Left ventricle myocardium inferior (tissue), 1 donor: ENCODE data around the gene CDCA3. TPM values are rescaled to one million over a fixed set of nuclear protein-coding genes. Genes with fewer than 3 reads are reported as not detected.

Experiments
- DNase-seq: peaks from one replicate; pipeline ENCODE4 v3.0.0-alpha.2; 2020
- H3K27ac ChIP-seq: fragments of 200-600 bp; replicated peaks from 2 replicates; pipeline ENCODE4 v1.8.0; 2021
- H3K27me3 ChIP-seq: fragments of 200-600 bp; 2 replicates; pipeline ENCODE4 v1.8.0; 2021; ENCODE audit warnings: low read depth
- H3K36me3 ChIP-seq: fragments of 200-600 bp; 2 replicates; pipeline ENCODE4 v1.8.0; 2021
- H3K4me1 ChIP-seq: fragments of 200-600 bp; 2 replicates; pipeline ENCODE4 v1.8.0; 2021
- H3K4me3 ChIP-seq: fragments of 200-600 bp; 2 replicates; pipeline ENCODE4 v1.8.0; 2021; ENCODE audit warnings: mild to moderate bottlenecking, moderate library complexity
- H3K9me3 ChIP-seq: fragments of 200-600 bp; replicated peaks from 2 replicates; pipeline ENCODE4 v1.8.0; 2021
- intact Hi-C: fragments of 100-400 bp; cut with micrococcal nuclease; formaldehyde crosslinking; loops from one replicate; pipeline ENCODE4 v1.11.0; 2022
- total RNA-seq: library from RNA; stranded (reverse); fragmentation: NEBNext Ultra II Directional; extraction: Animal tissue kit (Norgen Biotek cat#: 25700); gene quantifications from one replicate; pipeline ENCODE4 v1.2.1, GENCODE V29; 2021
- TF ChIP-seq, protein P1 (sequence below): fragments of 200-600 bp; IDR thresholded peaks from 2 replicates; pipeline ENCODE4 v1.8.0; 2021; ENCODE audit warnings: antibody characterized with exemption, mild to moderate bottlenecking, borderline replicate concordance
- donor health status: DM: no; HTN: yes; CAD: no; lungs with severe emphysema.

Gene CDCA3
- total RNA-seq, 1 donor from 2014 or later = 0.55 TPM

DNA sequence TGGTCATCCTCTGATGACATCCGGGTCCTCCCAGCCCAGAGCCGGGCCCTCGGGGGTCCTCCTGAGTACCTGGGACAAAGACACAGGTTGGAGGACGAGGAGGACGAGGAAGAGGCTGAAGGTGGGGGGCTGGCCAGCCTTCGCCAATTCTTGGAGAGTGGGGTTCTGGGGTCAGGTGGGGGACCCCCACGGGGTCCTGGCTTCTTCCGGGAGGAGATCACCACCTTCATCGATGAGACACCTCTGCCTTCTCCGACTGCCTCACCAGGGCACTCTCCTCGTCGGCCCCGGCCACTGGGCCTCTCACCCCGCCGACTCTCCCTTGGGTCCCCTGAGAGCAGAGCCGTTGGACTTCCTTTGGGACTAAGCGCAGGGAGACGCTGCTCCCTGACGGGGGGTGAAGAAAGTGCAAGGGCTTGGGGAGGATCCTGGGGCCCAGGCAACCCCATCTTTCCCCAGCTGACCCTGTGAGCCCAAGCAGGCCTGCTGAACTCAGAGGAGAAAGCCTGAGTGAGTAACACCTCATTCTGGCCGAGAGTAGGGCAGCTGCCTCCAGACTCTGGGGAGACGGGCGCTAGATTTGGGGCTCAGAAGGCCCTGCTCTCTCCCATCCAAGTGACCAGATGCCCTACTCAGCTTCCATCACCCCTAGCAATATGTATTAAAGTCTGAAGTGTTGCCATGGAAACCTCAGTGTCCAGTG, 24.2 kb downstream of the CDCA3 start:
- Histone ChIP-seq H3K27me3 (peaks cover 19% of the 10 kb centered on the region), H3K4me3 (peak overlapping the region; percentile 92), H3K36me3 (peaks cover 10% of the 10 kb centered on the region), H3K9me3 (no peaks in the 10 kb centered on the region), H3K4me1 (peaks cover 53% of the 10 kb centered on the region), H3K27ac (peak overlapping the region; percentile 40)
- intact Hi-C loops = loop anchor here (5.0 kb wide), 1 partner anchor 80 kb away; no protein-coding TSS in a partner anchor
- TF ChIP-seq, protein P1, sequence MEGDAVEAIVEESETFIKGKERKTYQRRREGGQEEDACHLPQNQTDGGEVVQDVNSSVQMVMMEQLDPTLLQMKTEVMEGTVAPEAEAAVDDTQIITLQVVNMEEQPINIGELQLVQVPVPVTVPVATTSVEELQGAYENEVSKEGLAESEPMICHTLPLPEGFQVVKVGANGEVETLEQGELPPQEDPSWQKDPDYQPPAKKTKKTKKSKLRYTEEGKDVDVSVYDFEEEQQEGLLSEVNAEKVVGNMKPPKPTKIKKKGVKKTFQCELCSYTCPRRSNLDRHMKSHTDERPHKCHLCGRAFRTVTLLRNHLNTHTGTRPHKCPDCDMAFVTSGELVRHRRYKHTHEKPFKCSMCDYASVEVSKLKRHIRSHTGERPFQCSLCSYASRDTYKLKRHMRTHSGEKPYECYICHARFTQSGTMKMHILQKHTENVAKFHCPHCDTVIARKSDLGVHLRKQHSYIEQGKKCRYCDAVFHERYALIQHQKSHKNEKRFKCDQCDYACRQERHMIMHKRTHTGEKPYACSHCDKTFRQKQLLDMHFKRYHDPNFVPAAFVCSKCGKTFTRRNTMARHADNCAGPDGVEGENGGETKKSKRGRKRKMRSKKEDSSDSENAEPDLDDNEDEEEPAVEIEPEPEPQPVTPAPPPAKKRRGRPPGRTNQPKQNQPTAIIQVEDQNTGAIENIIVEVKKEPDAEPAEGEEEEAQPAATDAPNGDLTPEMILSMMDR = no peak
- DNase-seq = no peak

DNA sequence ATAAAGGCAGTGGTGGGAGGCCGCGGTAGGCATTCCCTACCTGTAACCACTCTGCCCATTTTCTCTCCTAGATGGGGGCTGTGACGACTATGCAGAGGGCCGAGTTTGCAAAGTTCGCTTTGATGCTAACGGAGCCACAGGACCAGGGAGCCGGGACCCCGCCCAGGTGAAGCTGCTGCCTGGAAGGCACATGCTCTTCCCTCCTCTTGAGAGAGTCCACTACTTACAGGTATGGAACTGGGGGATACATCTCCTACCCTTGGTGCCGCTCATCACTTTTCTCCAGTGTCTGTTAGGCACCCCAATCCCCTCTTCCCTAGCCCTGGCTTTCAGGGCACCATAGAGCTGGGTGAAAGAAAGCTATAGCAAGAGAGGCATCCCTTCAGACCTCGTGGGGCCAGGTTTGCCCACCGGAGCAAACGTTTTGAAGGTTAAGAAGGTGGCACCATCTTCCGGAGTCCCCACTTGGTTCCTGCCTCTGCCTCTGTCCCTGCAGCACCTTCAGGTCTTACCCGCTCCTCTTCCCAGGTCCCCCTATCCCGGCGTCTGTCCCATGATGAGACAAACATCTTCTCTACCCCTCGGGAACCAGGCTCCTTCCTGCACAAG, 24.9 kb downstream of the CDCA3 start:
- no peak overlapping the region for H3K4me3 ChIP-seq
- peaks cover 4% of the 10 kb centered on the region for H3K36me3 ChIP-seq
- H3K9me3 ChIP-seq = no peaks in the 10 kb centered on the region
- DNase-seq = no peak
- TF ChIP-seq, protein P1 = no peak
- H3K27me3 ChIP-seq = peaks cover 22% of the 10 kb centered on the region
- H3K27ac ChIP-seq = no peak overlapping the region
- intact Hi-C loops = loop anchor here (5.0 kb wide), 1 partner anchor 79 kb away; no protein-coding TSS in a partner anchor
- peaks cover 58% of the 10 kb centered on the region for H3K4me1 ChIP-seq

DNA sequence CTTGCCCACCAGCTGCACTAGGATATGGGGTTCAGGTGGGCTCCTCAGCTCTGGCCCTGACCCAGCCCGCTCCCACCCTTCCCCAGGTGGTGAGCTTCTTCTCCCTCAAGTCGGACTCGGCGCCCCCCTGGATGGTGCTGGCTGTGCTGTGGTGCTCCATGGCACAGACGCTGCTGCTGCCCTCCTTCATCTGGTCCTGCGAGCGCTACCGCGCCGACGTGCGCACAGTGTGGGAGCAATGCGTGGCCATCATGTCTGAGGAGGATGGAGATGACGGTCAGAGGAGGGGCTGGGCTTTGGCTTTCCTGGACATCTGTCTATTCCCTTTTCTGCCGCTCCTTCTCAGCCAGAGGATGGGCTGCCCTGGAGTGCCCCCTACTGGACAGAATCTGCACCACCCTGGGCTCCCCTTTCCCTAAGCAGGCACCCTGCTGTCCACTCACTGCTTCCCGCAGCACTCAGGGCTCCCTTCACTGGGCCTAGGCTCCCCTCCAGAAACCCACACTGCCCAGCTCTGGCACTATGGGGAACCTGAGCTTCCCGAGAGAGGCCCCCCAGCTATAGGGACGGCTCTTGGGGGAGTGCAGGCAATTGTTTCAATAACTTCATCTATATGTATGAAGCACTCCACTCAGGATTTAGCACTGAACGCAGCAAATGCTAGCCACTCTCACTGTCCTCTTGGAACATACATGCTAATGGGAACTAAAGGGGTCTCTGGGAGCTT, 25.5 kb downstream of the CDCA3 start:
- peak; percentile 87 for DNase-seq
- peaks cover 63% of the 10 kb centered on the region for H3K4me1 ChIP-seq
- H3K36me3 ChIP-seq = no peaks in the 10 kb centered on the region
- no peaks in the 10 kb centered on the region for H3K9me3 ChIP-seq
- TF ChIP-seq, protein P1 = peak; percentile 95
- H3K27me3 ChIP-seq = peaks cover 22% of the 10 kb centered on the region
- peak overlapping the region; percentile 26 for H3K4me3 ChIP-seq
- intact Hi-C loops = loop anchor here (5.0 kb wide), 1 partner anchor 78 kb away; no protein-coding TSS in a partner anchor
- no peak overlapping the region for H3K27ac ChIP-seq

DNA sequence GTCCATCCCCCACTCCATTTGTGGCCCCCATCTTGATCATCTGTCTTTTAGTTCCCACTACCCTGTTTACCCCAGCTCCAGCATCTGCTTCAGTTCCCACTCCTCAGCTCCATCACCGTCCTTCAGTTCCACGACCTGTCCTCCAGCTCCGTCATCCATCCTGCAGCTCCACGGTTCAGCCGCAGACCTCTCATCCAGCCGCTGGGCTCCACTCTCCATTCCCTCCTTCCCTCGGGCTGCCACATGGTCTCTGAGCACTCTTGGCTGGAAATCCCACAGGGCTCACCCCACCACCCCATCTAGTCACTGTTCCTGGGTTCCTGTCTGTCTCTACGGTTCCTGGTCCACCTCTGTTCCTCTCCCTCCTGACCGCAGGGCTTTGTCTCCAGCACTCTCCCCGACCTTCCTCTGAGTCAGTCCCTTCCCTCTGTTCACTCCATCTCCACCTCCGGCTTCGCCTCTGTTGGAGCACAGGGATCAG, 26.1 kb downstream of the CDCA3 start:
- Histone ChIP-seq H3K4me3 (peak overlapping the region; percentile 26), H3K4me1 (peaks cover 58% of the 10 kb centered on the region), H3K27me3 (peaks cover 27% of the 10 kb centered on the region), H3K36me3 (no peaks in the 10 kb centered on the region), H3K27ac (no peak overlapping the region), H3K9me3 (no peaks in the 10 kb centered on the region)
- intact Hi-C loops = loop anchor here (5.0 kb wide), 1 partner anchor 78 kb away; no protein-coding TSS in a partner anchor
- DNase-seq = no peak
- TF ChIP-seq, protein P1 = no peak

DNA sequence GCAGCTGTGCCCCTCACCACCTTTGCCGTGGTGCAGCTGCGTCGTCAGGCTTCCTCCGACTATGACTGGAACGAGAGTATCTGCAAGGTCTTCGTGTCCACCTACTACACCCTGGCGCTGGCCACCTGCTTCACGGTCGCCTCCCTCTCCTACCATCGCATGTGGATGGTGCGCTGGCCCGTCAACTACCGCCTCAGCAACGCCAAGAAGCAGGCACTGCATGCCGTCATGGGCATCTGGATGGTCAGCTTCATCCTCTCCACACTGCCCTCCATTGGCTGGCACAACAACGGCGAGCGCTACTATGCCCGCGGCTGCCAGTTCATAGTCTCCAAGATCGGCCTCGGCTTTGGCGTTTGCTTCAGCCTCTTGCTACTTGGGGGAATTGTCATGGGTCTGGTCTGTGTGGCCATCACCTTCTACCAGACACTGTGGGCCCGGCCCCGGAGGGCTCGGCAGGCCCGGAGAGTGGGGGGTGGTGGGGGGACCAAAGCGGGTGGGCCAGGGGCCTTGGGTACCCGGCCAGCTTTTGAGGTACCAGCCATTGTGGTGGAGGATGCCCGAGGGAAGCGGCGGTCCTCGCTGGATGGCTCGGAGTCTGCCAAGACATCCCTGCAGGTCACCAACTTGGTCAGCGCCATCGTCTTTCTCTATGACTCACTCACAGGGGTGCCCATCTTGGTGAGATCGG, 26.9 kb downstream of the CDCA3 start:
- no peak overlapping the region for H3K27ac ChIP-seq
- TF ChIP-seq, protein P1 = no peak
- H3K9me3 ChIP-seq = no peaks in the 10 kb centered on the region
- H3K4me3 ChIP-seq = no peak overlapping the region
- intact Hi-C loops = no loop called here
- peaks cover 51% of the 10 kb centered on the region for H3K4me1 ChIP-seq
- H3K27me3 ChIP-seq = peaks cover 29% of the 10 kb centered on the region
- no peak for DNase-seq
- no peaks in the 10 kb centered on the region for H3K36me3 ChIP-seq
